AG04450 (cell line): ENCODE results near the gene CNTN6. TPM values are rescaled to one million over a fixed set of nuclear protein-coding genes. Genes with fewer than 3 reads are reported as not detected.
"Not testable (repeated sequence)": the region's sequence is repeated elsewhere in the genome, so short reads cannot be mapped to it uniquely, and the experiment has no call there.

ENCODE experiments used
- CTCF ChIA-PET: fragments of 300-600, 350-600 bp; formaldehyde crosslinking; extraction: SDS; loops from one replicate; lab custom pipeline; 2022; ENCODE audit warnings: antibody characterized with exemption, inconsistent platforms; lab: Charles Lee
- POLR2A ChIA-PET: fragments of 350-600 bp; formaldehyde crosslinking; extraction: SDS; loops from one replicate; lab custom pipeline; 2021; ENCODE audit warnings: antibody characterized with exemption, inconsistent platforms; lab: Yijun Ruan, JAX
- DNase-seq: peaks from one replicate; pipeline ENCODE4 v3.0.0-alpha.2; 2011; ENCODE audit warnings: low read depth, low spot score
- H3K27ac ChIP-seq: one replicate; pipeline ENCODE4 v1.5.1; 2012; ENCODE audit warnings: low read depth, low read length, control low read depth
- H3K27me3 ChIP-seq: one replicate; pipeline ENCODE4 v1.6.0; 2012; ENCODE audit warnings: low read length; ENCODE audit not compliant: control insufficient read depth, insufficient read depth
- H3K4me3 ChIP-seq: 2 replicates; pipeline ENCODE4 v1.5.1; 2011; ENCODE audit warnings: mild to moderate bottlenecking, low read depth, low read length, control low read depth
- H3K9me3 ChIP-seq: 2 replicates; pipeline ENCODE4 v1.5.1; 2012; ENCODE audit warnings: low read length; ENCODE audit not compliant: control insufficient read depth, insufficient read depth
- CTCF ChIP-seq: IDR thresholded peaks from 2 replicates; pipeline ENCODE4 v1.5.1; 2011; ENCODE audit warnings: low read depth, low read length, control low read depth, inconsistent platforms
- polyA plus RNA-seq: library from polyadenylated mRNA; depleted of rRNA; stranded (reverse); fragments of >200 nt; gene quantifications from 2 replicates; pipeline ENCODE4 v1.2.3, GENCODE V29; 2011

Gene CNTN6
- polyA plus RNA-seq, 1 experiment, result not detected

- no peak for DNase-seq
- Histone ChIP-seq H3K27me3 (no peaks in the 10 kb centered on the region), H3K4me3 (no peak overlapping the region), H3K9me3 (no peaks in the 10 kb centered on the region; the same call in 1 of the 2 replicates), H3K27ac (no peak overlapping the region)
- ChIA-PET POLR2A (no interaction called here), CTCF (no interaction called here)
- no peak for TF ChIP-seq CTCF
Observed at GRCh38 chr3:1374471-1374870, 281.6 kb downstream of the CNTN6 start.

- H3K4me3 ChIP-seq, result no peak overlapping the region
- H3K27me3 ChIP-seq, result no peaks in the 10 kb centered on the region
- CTCF ChIA-PET, result no interaction called here
- no peak for TF ChIP-seq CTCF
- POLR2A ChIA-PET, result no interaction called here
- no peak for DNase-seq
- no peak overlapping the region for H3K27ac ChIP-seq
- H3K9me3 ChIP-seq, result no peaks in the 10 kb centered on the region; the same call in 1 of the 2 replicates
Observed at GRCh38 chr3:1375145-1375544, 282.3 kb downstream of the CNTN6 start.

- CTCF ChIA-PET, result no interaction called here
- no peak for DNase-seq
- peaks cover 6% of the 10 kb centered on the region; the same call in 1 of the 2 replicates for H3K9me3 ChIP-seq
- no peak overlapping the region for H3K4me3 ChIP-seq
- TF ChIP-seq CTCF, result no peak
- no peaks in the 10 kb centered on the region for H3K27me3 ChIP-seq
- H3K27ac ChIP-seq, result no peak overlapping the region
- POLR2A ChIA-PET, result no interaction called here
Observed at GRCh38 chr3:1380926-1381646, 288.3 kb downstream of the CNTN6 start.

- ChIA-PET CTCF (no interaction called here), POLR2A (no interaction called here)
- H3K27ac ChIP-seq, result no peak overlapping the region
- no peak for DNase-seq
- H3K27me3 ChIP-seq, result no peaks in the 10 kb centered on the region
- TF ChIP-seq CTCF, result no peak
- H3K9me3 ChIP-seq, result peaks cover 6% of the 10 kb centered on the region; the same call in 1 of the 2 replicates
- H3K4me3 ChIP-seq, result no peak overlapping the region
Observed at GRCh38 chr3:1381647-1382036, 288.8 kb downstream of the CNTN6 start.

- H3K9me3 ChIP-seq, H3K27me3 ChIP-seq, CTCF ChIA-PET, DNase-seq, POLR2A ChIA-PET, H3K27ac ChIP-seq, H3K4me3 ChIP-seq: not testable (repeated sequence)
Observed at GRCh38 chr3:1387396-1387905, 294.6 kb downstream of the CNTN6 start.
